K562 (cell line): ENCODE results near the gene MAL. TPM values are rescaled to one million over a fixed set of nuclear protein-coding genes. Genes with fewer than 3 reads are reported as not detected.

Experiments used
- ATAC-seq: fragments of 200-7000 bp; cut with Tn5 transposase; 3 replicates; pipeline ENCODE4 v1.9.1; 2020; ENCODE audit warnings: moderate library complexity
- BruUV-seq: library from RNA; stranded (reverse); fragments of 400-500 nt; replicated peaks from 2 replicates; lab custom pipeline; 2021; lab: Mats Ljungman, UMichigan
- CTCF ChIA-PET: fragments of 300-600 bp; formaldehyde crosslinking; extraction: SDS; loops from one replicate; lab custom pipeline; 2021; ENCODE audit warnings: low intra/inter-chr PET ratio; lab: Yijun Ruan, JAX
- POLR2A ChIA-PET: fragments of 300-600, 350-650 bp; sonication (Branson Sonifier 250); formaldehyde crosslinking; extraction: SDS; loops from one replicate; lab custom pipeline; 2021; ENCODE audit warnings: antibody characterized with exemption, inconsistent platforms; lab: Yijun Ruan, JAX
- DNase-seq, 4 experiments: peaks; one replicate each; pipeline versions ENCODE4 v3.0.0 to v3.0.0-alpha.2; 2011 to 2018; ENCODE audit warnings: low spot score in 3 of 4, mixed read lengths in 3 of 4; ENCODE audit errors: extremely low read depth in 1 of 4
- FAIRE-seq: peaks from 2 replicates; lab custom pipeline; 2011; peaks lifted over from hg19 to GRCh38; lab: Jason Lieb, UNC
- H2AFZ ChIP-seq: 2 replicates; pipeline ENCODE4 v1.6.0; 2011; ENCODE audit warnings: low read depth, low read length, control low read depth, inconsistent platforms
- H3K27ac ChIP-seq: fragments of 200-600 bp; 3 replicates; pipeline ENCODE4 v1.8.0; 2011; ENCODE audit warnings: low read depth, mild to moderate bottlenecking, control low read depth, inconsistent platforms, low read length, moderate library complexity, mixed read lengths; ENCODE audit errors: extremely low read depth
- H3K27me3 ChIP-seq, 2 experiments: fragments of 300-600 bp in 1 of 2; 2 replicates in 1 of 2; 3 replicates in 1 of 2; pipeline versions ENCODE4 v1.6.0 to v1.8.0; 2011; ENCODE audit warnings: inconsistent platforms in 2 of 2, low read length in 2 of 2, mild to moderate bottlenecking in 1 of 2, mixed read lengths in 1 of 2, moderate library complexity in 1 of 2; ENCODE audit not compliant: control insufficient read depth in 2 of 2, insufficient read depth in 2 of 2
- H3K36me3 ChIP-seq: fragments of 300-600 bp; 3 replicates; pipeline ENCODE4 v1.8.0; 2011; ENCODE audit warnings: mild to moderate bottlenecking, low read length, inconsistent platforms; ENCODE audit not compliant: control insufficient read depth, insufficient read depth
- H3K4me1 ChIP-seq, 2 experiments: fragments of 200-600 bp in 1 of 2; replicated peaks in 1 of 2; 2 replicates in 1 of 2; 3 replicates in 1 of 2; pipeline versions ENCODE4 v1.5.1 to v1.8.0; 2011; ENCODE audit warnings: inconsistent platforms in 2 of 2, low read length in 2 of 2, mild to moderate bottlenecking in 1 of 2, mixed read lengths in 1 of 2, moderate library complexity in 1 of 2; ENCODE audit not compliant: control insufficient read depth in 2 of 2, insufficient read depth in 2 of 2
- H3K4me2 ChIP-seq: 2 replicates; pipeline ENCODE4 v1.6.1; 2011; ENCODE audit warnings: low read length, control low read depth, inconsistent platforms, mixed read lengths; ENCODE audit not compliant: insufficient read depth
- H3K4me3 ChIP-seq: fragments of 200-600 bp; sonication (generic), shearing (Covaris generic); 2 replicates; pipeline ENCODE4 v1.5.1; 2016; ENCODE audit warnings: control low read depth, inconsistent platforms
- H3K79me2 ChIP-seq: fragments of 200-600 bp; 3 replicates; pipeline ENCODE4 v1.8.0; 2011; ENCODE audit warnings: low read length, inconsistent platforms; ENCODE audit not compliant: control insufficient read depth, insufficient read depth
- H3K9ac ChIP-seq, 2 experiments: 2 replicates each; pipeline versions ENCODE4 v1.6.0 to v1.6.1; 2011; ENCODE audit warnings: low read depth in 2 of 2, low read length in 2 of 2, control low read depth in 1 of 2, inconsistent platforms in 1 of 2, mild to moderate bottlenecking in 1 of 2, mixed read lengths in 1 of 2; ENCODE audit not compliant: insufficient read depth in 1 of 2
- H3K9me1 ChIP-seq: one replicate; pipeline ENCODE4 v1.6.0; 2011; ENCODE audit warnings: inconsistent platforms, mild to moderate bottlenecking, low read length, moderate library complexity; ENCODE audit not compliant: control insufficient read depth, insufficient read depth
- H3K9me3 ChIP-seq: replicated peaks from 2 replicates; pipeline ENCODE4 v1.5.1; 2011; ENCODE audit warnings: low read depth, low read length, inconsistent platforms; ENCODE audit not compliant: control insufficient read depth, insufficient read depth
- H4K20me1 ChIP-seq: replicated peaks from 2 replicates; pipeline ENCODE4 v1.6.1; 2011; ENCODE audit warnings: low read length, inconsistent platforms, mixed read lengths; ENCODE audit not compliant: control insufficient read depth, insufficient read depth
- DNMT1 ChIP-seq: fragments of 450-650 bp; IDR thresholded peaks from 2 replicates; pipeline ENCODE4 v1.6.1; 2016; ENCODE audit warnings: antibody characterized with exemption, mild to moderate bottlenecking
- GTF2A2 ChIP-seq: IDR thresholded peaks from 2 replicates; pipeline ENCODE4 v1.6.1; 2016; ENCODE audit warnings: mild to moderate bottlenecking, missing genetic modification characterization, missing compliant biosample characterization
- HNRNPK ChIP-seq: fragments of 200-400 bp; formaldehyde crosslinking; IDR thresholded peaks from one replicate; pipeline ENCODE4 v1.6.1; 2018; ENCODE audit warnings: mild to moderate bottlenecking, low read depth, low read length; ENCODE audit not compliant: poor library complexity, severe bottlenecking
- NCOR1 ChIP-seq: fragments of 450-650 bp; IDR thresholded peaks from 2 replicates; pipeline ENCODE4 v1.6.1; 2016; ENCODE audit warnings: mild to moderate bottlenecking, moderate library complexity
- NEUROD1 ChIP-seq: fragments of 150-350 bp; IDR thresholded peaks from 2 replicates; pipeline ENCODE4 v1.6.1; 2014; ENCODE audit warnings: borderline replicate concordance, low read length, low read depth; ENCODE audit not compliant: partially characterized antibody
- PHF21A ChIP-seq: fragments of 450-650 bp; IDR thresholded peaks from 2 replicates; pipeline ENCODE4 v1.6.1; 2017; ENCODE audit warnings: low read depth, borderline replicate concordance
- PTRF ChIP-seq: fragments of 450-650 bp; IDR thresholded peaks from 2 replicates; pipeline ENCODE4 v1.6.1; 2016; ENCODE audit warnings: mild to moderate bottlenecking, missing genetic modification characterization, missing compliant biosample characterization
- SOX6 ChIP-seq: fragments of 450-650 bp; IDR thresholded peaks from 2 replicates; pipeline ENCODE4 v1.6.1; 2014; ENCODE audit warnings: mild to moderate bottlenecking
- ZNF133 ChIP-seq: fragments of 250-450 bp; sonication (Bioruptor Pico); IDR thresholded peaks from 2 replicates; pipeline ENCODE4 v1.4.0; 2020; ENCODE audit warnings: mild to moderate bottlenecking
- ZNF140 ChIP-seq: fragments of 250-450 bp; sonication (Bioruptor Pico); IDR thresholded peaks from 2 replicates; pipeline ENCODE4 v1.8.0; 2021; ENCODE audit warnings: moderate library complexity, mild to moderate bottlenecking, inconsistent platforms
- WGBS: fragments of 100-300 bp; shearing (Covaris generic); methylation state at CpG from one replicate; pipeline ENCODE4 v1.1.6; 2016; ENCODE audit warnings: low coverage, mixed read lengths; ENCODE audit not compliant: insufficient coverage; ENCODE audit errors: missing lambda C conversion rate; 5-methylcytosine and 5-hydroxymethylcytosine counted together
- in situ Hi-C: fragments of 300-500 bp; cut with MboI; formaldehyde crosslinking; loops from 4 replicates; pipeline ENCODE4 v1.15.0; 2018; ENCODE audit warnings: inconsistent platforms, mixed read lengths
- intact Hi-C: fragments of 100-400 bp; cut with micrococcal nuclease; formaldehyde crosslinking; loops from 2 replicates; pipeline ENCODE4 v1.14.2; 2022
- polyA plus RNA-seq, 8 experiments: library from polyadenylated mRNA; depleted of rRNA in 4 of 8; stranded (reverse) in 5 of 8; unstranded in 3 of 8; fragments of >200 nt; fragmentation: Nextera tagmentation in 2 of 8; fragmentation: Illumina TruSeq in 1 of 8; extraction: Ambion mirVana in 2 of 8; extraction: Trizol in 1 of 8; gene quantifications; 2 replicates each; pipeline versions ENCODE4 v1.2.1 to v1.2.3, GENCODE V29; 2011 to 2014; ENCODE audit warnings: inconsistent platforms in 1 of 8, missing spikeins in 1 of 8
- total RNA-seq, 7 experiments: library from RNA; depleted of rRNA in 6 of 7; stranded (reverse); fragments of >200 nt in 6 of 7; fragmentation: Illumina TruSeq in 2 of 7; extraction: Trizol in 2 of 7; gene quantifications; 2 replicates each; pipeline versions ENCODE4 v1.2.1 to v1.2.3, GENCODE V29; 2011 to 2021; ENCODE audit warnings: low replicate concordance in 1 of 7
- TF ChIP-seq, protein P1 (sequence below): sonication (generic); formaldehyde crosslinking; IDR thresholded peaks from 2 replicates; pipeline ENCODE4 v1.8.0; 2022; ENCODE audit warnings: missing genetic modification reagents, mild to moderate bottlenecking, borderline replicate concordance
- TF ChIP-seq, protein P2 (sequence below): sonication (generic); formaldehyde crosslinking; IDR thresholded peaks from 2 replicates; pipeline ENCODE4 v1.9.0; 2022; ENCODE audit warnings: mild to moderate bottlenecking, missing genetic modification reagents

Gene MAL
- total and polyA plus RNA-seq, 9 of the 15 experiments (the other 6 are each of a cell fraction or from before 2014, with no cell fraction given): not detected

DNA sequence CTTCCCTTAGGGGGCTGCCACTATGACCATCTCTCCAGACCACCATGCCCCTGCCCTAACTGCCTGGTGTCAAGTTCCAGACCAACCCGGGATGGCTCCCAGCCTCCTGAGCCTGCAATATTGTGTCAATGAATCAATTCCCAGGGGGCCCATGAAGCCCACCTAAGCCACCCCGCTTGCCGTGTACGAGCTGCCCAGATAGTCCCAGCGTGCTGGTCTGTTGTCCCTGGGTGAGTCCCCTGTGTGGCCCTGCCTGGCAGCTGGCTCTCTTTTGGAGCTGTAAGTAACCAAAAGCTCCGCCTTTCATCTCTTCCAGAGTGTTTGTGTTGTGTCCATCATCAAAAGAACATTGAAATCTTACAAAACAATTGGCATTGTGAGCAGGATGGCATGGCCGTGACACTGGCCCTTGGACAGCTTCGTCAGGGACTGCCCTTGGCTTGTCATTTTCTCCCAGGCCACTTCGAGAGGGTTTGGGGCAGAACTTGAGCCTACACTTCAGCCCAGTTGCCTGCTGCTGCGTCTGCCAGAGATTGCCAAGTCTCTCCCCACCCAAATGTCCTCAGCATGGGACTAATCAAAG lies 11.3 kb upstream of the MAL start (continued):
- TF ChIP-seq, protein P1, sequence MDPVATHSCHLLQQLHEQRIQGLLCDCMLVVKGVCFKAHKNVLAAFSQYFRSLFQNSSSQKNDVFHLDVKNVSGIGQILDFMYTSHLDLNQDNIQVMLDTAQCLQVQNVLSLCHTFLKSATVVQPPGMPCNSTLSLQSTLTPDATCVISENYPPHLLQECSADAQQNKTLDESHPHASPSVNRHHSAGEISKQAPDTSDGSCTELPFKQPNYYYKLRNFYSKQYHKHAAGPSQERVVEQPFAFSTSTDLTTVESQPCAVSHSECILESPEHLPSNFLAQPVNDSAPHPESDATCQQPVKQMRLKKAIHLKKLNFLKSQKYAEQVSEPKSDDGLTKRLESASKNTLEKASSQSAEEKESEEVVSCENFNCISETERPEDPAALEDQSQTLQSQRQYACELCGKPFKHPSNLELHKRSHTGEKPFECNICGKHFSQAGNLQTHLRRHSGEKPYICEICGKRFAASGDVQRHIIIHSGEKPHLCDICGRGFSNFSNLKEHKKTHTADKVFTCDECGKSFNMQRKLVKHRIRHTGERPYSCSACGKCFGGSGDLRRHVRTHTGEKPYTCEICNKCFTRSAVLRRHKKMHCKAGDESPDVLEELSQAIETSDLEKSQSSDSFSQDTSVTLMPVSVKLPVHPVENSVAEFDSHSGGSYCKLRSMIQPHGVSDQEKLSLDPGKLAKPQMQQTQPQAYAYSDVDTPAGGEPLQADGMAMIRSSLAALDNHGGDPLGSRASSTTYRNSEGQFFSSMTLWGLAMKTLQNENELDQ: no peak
- no peak for TF ChIP-seq ZNF133
- TF ChIP-seq, all 486 proteins: peak for 0

DNA sequence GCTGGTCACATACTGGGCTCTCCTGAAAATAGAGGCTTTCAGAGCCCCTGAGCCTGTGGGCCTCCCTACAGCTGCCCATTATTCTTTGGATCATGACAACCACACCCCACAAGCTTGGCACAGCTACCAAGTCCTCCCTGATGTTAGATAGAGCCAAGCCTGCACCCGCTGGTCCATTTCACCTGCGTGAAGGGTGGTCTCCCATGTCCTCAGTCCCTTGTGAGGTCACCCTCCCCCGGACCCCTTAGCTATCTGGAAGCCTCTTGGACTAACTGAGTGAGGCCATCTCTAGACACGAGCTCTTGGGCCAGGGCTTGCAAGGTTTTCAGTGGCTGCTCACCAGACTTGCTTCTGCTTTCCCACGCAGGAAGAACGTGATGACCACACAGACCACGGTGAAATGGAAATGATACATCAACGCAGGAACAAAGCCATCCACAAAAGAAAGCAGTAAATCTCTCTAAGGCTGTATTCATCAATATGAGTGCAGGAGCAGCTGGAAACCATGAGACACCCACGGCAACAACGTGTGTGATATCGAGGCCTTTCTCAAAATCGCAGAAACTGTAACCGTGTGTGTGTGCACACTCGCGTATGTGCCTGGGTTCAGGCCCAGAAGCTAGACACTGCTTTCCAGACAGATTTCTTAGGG lies 10.1 kb upstream of the MAL start:
- Histone ChIP-seq H3K4me2 (no peak overlapping the region), H3K36me3 (no peaks in the 10 kb centered on the region), H3K9me3 (no peaks in the 10 kb centered on the region), H2AFZ (no peak overlapping the region), H3K27ac (no peak overlapping the region), H3K27me3 (peaks cover 22 to 71% of the 10 kb centered on the region in 2 experiments; a peak in 4 of 5 replicates), H3K79me2 (no peaks in the 10 kb centered on the region), H3K4me1 (peaks cover 0 to 3% of the 10 kb centered on the region in 2 experiments; a peak in 1 of 5 replicates), H3K9me1 (no peaks in the 10 kb centered on the region), H3K4me3 (no peak overlapping the region), H3K9ac (no peak overlapping the region), H4K20me1 (peaks cover 9% of the 10 kb centered on the region; the same call in 1 of the 2 replicates)
- no TSS peak for BruUV-seq
- 0% methylated on average over 14 of the region's 15 CpGs for WGBS
- no peak for DNase-seq
- POLR2A ChIA-PET: interaction anchor here (1.2 kb wide), 1 partner anchor 20 kb away, joined by 4 read pairs; no protein-coding TSS in a partner anchor
- in situ Hi-C loops: no loop called here
- CTCF ChIA-PET: no interaction called here
- ATAC-seq: no peak
- TF ChIP-seq NCOR1 (no peak), NEUROD1 (no peak), PHF21A (no peak), DNMT1 (no peak), HNRNPK (no peak), GTF2A2 (tag) (no peak), ZNF140 (no peak), SOX6 (no peak), PTRF (no peak)
- TF ChIP-seq, protein P2, sequence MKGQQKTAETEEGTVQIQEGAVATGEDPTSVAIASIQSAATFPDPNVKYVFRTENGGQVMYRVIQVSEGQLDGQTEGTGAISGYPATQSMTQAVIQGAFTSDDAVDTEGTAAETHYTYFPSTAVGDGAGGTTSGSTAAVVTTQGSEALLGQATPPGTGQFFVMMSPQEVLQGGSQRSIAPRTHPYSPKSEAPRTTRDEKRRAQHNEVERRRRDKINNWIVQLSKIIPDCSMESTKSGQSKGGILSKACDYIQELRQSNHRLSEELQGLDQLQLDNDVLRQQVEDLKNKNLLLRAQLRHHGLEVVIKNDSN (CRISPR knock-in tag): no peak
- FAIRE-seq: no peak
- intact Hi-C loops: no loop called here
